Calu3 (cell line): ENCODE data around the gene APBB1IP. TPM values are rescaled to one million over a fixed set of nuclear protein-coding genes. Genes with fewer than 3 reads are reported as not detected.

Source experiments
- BruUV-seq: library from RNA; stranded (reverse); fragments of 400-500 nt; replicated peaks from 2 replicates; lab custom pipeline; 2021; lab: Mats Ljungman, UMichigan
- CTCF ChIA-PET: fragments of 300-600 bp; sonication (Branson Sonifier 250); formaldehyde crosslinking; loops from one replicate; lab custom pipeline; 2022; ENCODE audit warnings: antibody characterized with exemption; lab: Charles Lee
- DNase-seq: peaks from one replicate; pipeline ENCODE4 v3.0.0; 2022
- H3K27ac Mint-ChIP-seq: one replicate; pipeline ENCODE4 v1.8.0; 2022; ENCODE audit warnings: mixed read lengths; ENCODE audit not compliant: unreplicated experiment
- H3K27me3 Mint-ChIP-seq: one replicate; pipeline ENCODE4 v1.8.0; 2022; ENCODE audit warnings: mixed read lengths; ENCODE audit not compliant: unreplicated experiment
- H3K36me3 Mint-ChIP-seq: one replicate; pipeline ENCODE4 v1.8.0; 2022; ENCODE audit warnings: mild to moderate bottlenecking, moderate library complexity, mixed read lengths; ENCODE audit not compliant: insufficient read depth, unreplicated experiment
- H3K4me1 Mint-ChIP-seq: one replicate; pipeline ENCODE4 v1.8.0; 2022; ENCODE audit warnings: mild to moderate bottlenecking, low read depth, mixed read lengths; ENCODE audit not compliant: unreplicated experiment
- H3K4me3 Mint-ChIP-seq: one replicate; pipeline ENCODE4 v1.8.0; 2022; ENCODE audit warnings: mild to moderate bottlenecking, low read depth, moderate library complexity, mixed read lengths; ENCODE audit not compliant: unreplicated experiment
- H3K9me3 Mint-ChIP-seq: one replicate; pipeline ENCODE4 v1.8.0; 2022; ENCODE audit warnings: low read depth, mixed read lengths; ENCODE audit not compliant: unreplicated experiment
- CTCF ChIP-seq: fragments of 200-600 bp; IDR thresholded peaks from one replicate; pipeline ENCODE4 v1.8.0; 2022; ENCODE audit warnings: antibody characterized with exemption; ENCODE audit not compliant: unreplicated experiment
- intact Hi-C: fragments of 100-400 bp; cut with micrococcal nuclease; formaldehyde crosslinking; loops from one replicate; pipeline ENCODE4 v1.10.0; 2022; ENCODE audit not compliant: unreplicated experiment
- total RNA-seq: library from RNA; stranded (reverse); gene quantifications from 2 replicates; pipeline ENCODE4 v1.2.3, GENCODE V29; 2022

Gene APBB1IP
- total RNA-seq, 1 experiment from 2014 or later = 1.5 TPM

DNA sequence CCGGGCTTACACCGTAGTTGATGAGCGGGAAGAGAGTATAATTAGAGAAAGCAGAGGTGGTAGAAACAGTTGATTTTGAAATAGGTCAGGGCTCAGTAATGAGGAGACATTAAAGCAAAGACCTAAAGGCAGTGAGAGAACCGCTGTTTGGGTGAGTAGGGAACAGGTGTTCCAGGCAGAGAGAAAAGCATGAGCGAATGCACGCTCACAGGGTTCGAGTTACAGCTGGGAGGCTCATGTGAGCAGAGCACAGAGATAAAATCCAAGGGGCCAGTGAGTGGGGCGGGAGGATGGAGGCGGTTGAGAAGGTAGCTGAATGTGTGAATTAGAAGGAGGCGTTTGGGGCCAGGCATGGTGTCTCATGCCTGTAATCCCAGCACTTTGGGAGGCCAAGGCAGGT lies 39.9 kb downstream of the APBB1IP start:
- Mint-ChIP-seq H3K4me3 (no peak overlapping the region), H3K36me3 (no peaks in the 10 kb centered on the region), H3K9me3 (no peaks in the 10 kb centered on the region), H3K4me1 (no peaks in the 10 kb centered on the region), H3K27me3 (no peaks in the 10 kb centered on the region), H3K27ac (no peak overlapping the region)
- intact Hi-C loops = no loop called here
- TF ChIP-seq CTCF = no peak
- CTCF ChIA-PET = no interaction called here
- BruUV-seq = no TSS peak
- DNase-seq = no peak

DNA sequence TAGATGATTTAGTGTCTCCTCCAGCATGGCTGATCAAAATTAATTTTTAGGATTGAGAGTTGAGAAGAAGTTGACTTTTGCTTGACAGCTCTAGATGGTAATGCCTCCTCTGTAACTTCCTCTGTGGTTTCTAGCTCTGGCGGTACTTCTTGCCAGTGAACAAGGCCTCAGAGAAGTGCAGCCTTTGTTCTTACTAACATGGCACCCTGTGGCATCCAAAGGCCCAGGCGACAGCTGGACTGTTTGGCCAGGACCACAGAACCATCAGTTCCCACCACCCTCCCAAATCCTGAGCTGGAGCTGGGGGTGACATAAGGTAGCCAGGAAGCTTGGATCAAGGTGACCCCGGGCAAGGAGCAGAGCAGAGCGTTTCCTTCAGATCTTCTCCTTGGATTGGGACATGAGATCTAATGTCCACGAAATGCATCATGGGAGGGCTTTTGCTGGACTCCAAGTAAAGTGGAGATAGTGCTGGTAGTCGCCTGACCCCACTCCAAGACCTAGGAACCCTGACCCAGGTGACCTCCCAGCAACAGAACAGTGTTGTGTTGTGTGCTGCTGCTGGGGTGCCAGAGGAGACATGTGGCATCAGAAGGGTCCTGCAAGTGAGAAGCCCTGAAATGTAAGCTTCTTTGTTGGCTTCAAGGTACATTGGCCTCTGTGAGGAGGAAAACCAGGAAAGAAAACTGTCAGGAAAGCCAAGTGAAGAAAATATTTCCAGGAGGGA lies 41.8 kb downstream of the APBB1IP start:
- CTCF ChIA-PET = interaction anchor here (0.6 to 1.2 kb wide), 2 partner anchors 12 to 57 kb away, joined by 6 to 8 read pairs; no protein-coding TSS in a partner anchor
- H3K9me3 Mint-ChIP-seq = no peaks in the 10 kb centered on the region
- intact Hi-C loops = no loop called here

DNA sequence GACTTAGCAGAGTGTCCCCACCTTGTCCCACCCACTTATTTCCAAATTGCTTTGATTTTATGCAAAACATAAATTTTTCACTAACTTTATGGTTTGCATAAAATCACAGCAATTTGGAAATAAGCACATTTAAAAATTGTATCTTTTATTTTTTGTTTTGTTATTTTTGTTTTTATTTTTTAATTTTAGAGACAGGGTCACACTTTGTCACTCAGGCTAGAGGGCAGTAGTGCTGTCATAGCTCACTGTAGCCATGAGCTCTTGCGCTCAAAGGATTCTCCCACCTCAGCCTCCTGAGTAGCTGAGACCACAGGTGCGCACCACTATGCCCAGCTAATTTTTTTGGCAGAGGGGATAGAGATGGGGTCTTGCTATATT lies 43.2 kb downstream of the APBB1IP start:
- no peak for TF ChIP-seq CTCF
- DNase-seq = no peak
- intact Hi-C loops = no loop called here
- CTCF ChIA-PET = no interaction called here
- no TSS peak for BruUV-seq
- Mint-ChIP-seq H3K4me1 (peaks cover 24% of the 10 kb centered on the region), H3K9me3 (no peaks in the 10 kb centered on the region), H3K27ac (no peak overlapping the region), H3K4me3 (no peak overlapping the region), H3K36me3 (no peaks in the 10 kb centered on the region), H3K27me3 (no peaks in the 10 kb centered on the region)

More for the DNA sequence above, 41.8 kb downstream of the APBB1IP start:
- no peaks in the 10 kb centered on the region for H3K27me3 Mint-ChIP-seq
- H3K4me3 Mint-ChIP-seq = no peak overlapping the region
- peaks cover 10% of the 10 kb centered on the region for H3K4me1 Mint-ChIP-seq
- H3K36me3 Mint-ChIP-seq = no peaks in the 10 kb centered on the region
- BruUV-seq = no TSS peak
- H3K27ac Mint-ChIP-seq = no peak overlapping the region
- DNase-seq = no peak
- TF ChIP-seq CTCF = no peak

GRCh38 chr10:26481914-26482550 lies 43.9 kb downstream of the APBB1IP start:
- no peaks in the 10 kb centered on the region for H3K9me3 Mint-ChIP-seq
- no TSS peak for BruUV-seq
- intact Hi-C loops = no loop called here
- no peaks in the 10 kb centered on the region for H3K27me3 Mint-ChIP-seq
- DNase-seq = no peak
- H3K4me1 Mint-ChIP-seq = peaks cover 31% of the 10 kb centered on the region
- H3K27ac Mint-ChIP-seq = no peak overlapping the region
- TF ChIP-seq CTCF = no peak
- H3K4me3 Mint-ChIP-seq = no peak overlapping the region
- H3K36me3 Mint-ChIP-seq = no peaks in the 10 kb centered on the region
- CTCF ChIA-PET = no interaction called here
